Activated naive CD4-positive, alpha-beta T cell treated with Interleukin-2 at 50 U/mL for 16 hours (primary cell): ENCODE results near the gene MAP4.
"Not testable (repeated sequence)": the region's sequence is repeated elsewhere in the genome, so short reads cannot be mapped to it uniquely, and the experiment has no call there.

ENCODE experiments used
- DNase-seq: peaks from one replicate; pipeline ENCODE4 v3.0.0-alpha.2; 2020

Gene MAP4

GRCh38 chr3:47892286-47893040, 123.8 kb downstream of the MAP4 start:
- no peak for DNase-seq

GRCh38 chr3:47891613-47892005, 124.6 kb downstream of the MAP4 start:
- DNase-seq = no peak

- no peak for DNase-seq
Measured at GRCh38 chr3:47890828-47891612, 125.2 kb downstream of the MAP4 start.

- no peak for DNase-seq
Measured at GRCh38 chr3:47890126-47890827, 125.9 kb downstream of the MAP4 start.

- DNase-seq = no peak
Measured at GRCh38 chr3:47888986-47889757, 127.0 kb downstream of the MAP4 start.

GRCh38 chr3:47887991-47888390, 128.2 kb downstream of the MAP4 start:
- not testable (repeated sequence) for DNase-seq

GRCh38 chr3:47885168-47885567, 131.0 kb downstream of the MAP4 start:
- DNase-seq = no peak

GRCh38 chr3:47884603-47885002, 131.6 kb downstream of the MAP4 start:
- DNase-seq = no peak

GRCh38 chr3:47882338-47882737, 133.9 kb downstream of the MAP4 start:
- no peak for DNase-seq

- no peak for DNase-seq
Measured at GRCh38 chr3:47877719-47878118, 138.5 kb downstream of the MAP4 start.

- no peak for DNase-seq
Measured at GRCh38 chr3:47877290-47877689, 138.9 kb downstream of the MAP4 start.

- DNase-seq = no peak
Measured at GRCh38 chr3:47874913-47875312, 141.3 kb downstream of the MAP4 start.

GRCh38 chr3:47874438-47874837, 141.8 kb downstream of the MAP4 start:
- DNase-seq = no peak

GRCh38 chr3:47872916-47873315, 143.3 kb downstream of the MAP4 start:
- no peak for DNase-seq

- DNase-seq = no peak
Measured at GRCh38 chr3:47871389-47871788, 144.8 kb downstream of the MAP4 start.

- no peak for DNase-seq
Measured at GRCh38 chr3:47870702-47871260, 145.4 kb downstream of the MAP4 start.

- DNase-seq = no peak
Measured at GRCh38 chr3:47870156-47870555, 146.1 kb downstream of the MAP4 start.

GRCh38 chr3:47868306-47868705, 147.9 kb downstream of the MAP4 start:
- no peak for DNase-seq

- no peak for DNase-seq
Measured at GRCh38 chr3:47867451-47868044, 148.7 kb downstream of the MAP4 start.

GRCh38 chr3:47865192-47865591, 151.0 kb downstream of the MAP4 start:
- DNase-seq = no peak

- no peak for DNase-seq
Measured at GRCh38 chr3:47863391-47864128, 152.7 kb downstream of the MAP4 start.
